Panc1 (cell line): Measurements from ENCODE around the gene HPCAL1. TPM values are rescaled to one million over a fixed set of nuclear protein-coding genes. Genes with fewer than 3 reads are reported as not detected.

Experiments used
- ATAC-seq: fragments of 200-7000 bp; cut with Tn5 transposase; 2 replicates; pipeline ENCODE4 v1.9.1; 2020; ENCODE audit warnings: mild to moderate bottlenecking, moderate library complexity
- BruUV-seq: library from RNA; stranded (reverse); fragments of 400-500 nt; replicated peaks from 2 replicates; lab custom pipeline; 2021; lab: Mats Ljungman, UMichigan
- CTCF ChIA-PET: fragments of 300-600 bp; sonication (Branson Sonifier 250); formaldehyde crosslinking; loops from one replicate; lab custom pipeline; 2022; ENCODE audit warnings: antibody characterized with exemption; lab: Charles Lee
- POLR2A ChIA-PET: fragments of 300-600 bp; sonication (Branson Sonifier 250); formaldehyde crosslinking; loops from one replicate; lab custom pipeline; 2022; ENCODE audit warnings: antibody characterized with exemption; lab: Charles Lee
- DNase-seq: peaks from one replicate; pipeline ENCODE4 v3.0.0-alpha.2; 2010; ENCODE audit warnings: low read depth, low spot score
- H3K27ac ChIP-seq: 2 replicates; pipeline ENCODE4 v1.5.1; 2011; ENCODE audit warnings: mild to moderate bottlenecking, low read length, inconsistent platforms
- H3K27me3 ChIP-seq: fragments of 200-500 bp; sonication (Bioruptor generic); 2 replicates; pipeline ENCODE4 v1.6.0; 2014; ENCODE audit warnings: low read length, inconsistent platforms; ENCODE audit not compliant: control insufficient read depth, insufficient read depth
- H3K36me3 ChIP-seq: fragments of 200-500 bp; sonication (Bioruptor generic); 2 replicates; pipeline ENCODE4 v1.5.1; 2014; ENCODE audit warnings: inconsistent platforms, mild to moderate bottlenecking, low read length, moderate library complexity; ENCODE audit not compliant: control insufficient read depth, insufficient read depth
- H3K4me1 ChIP-seq: 2 replicates; pipeline ENCODE4 v1.5.1; 2011; ENCODE audit warnings: inconsistent platforms, mild to moderate bottlenecking, low read length, moderate library complexity; ENCODE audit not compliant: control insufficient read depth, insufficient read depth
- H3K4me3 ChIP-seq, 2 experiments: 2 replicates each; pipeline ENCODE4 v1.5.1; 2011 to 2012; ENCODE audit warnings: low read depth in 2 of 2, low read length in 2 of 2, mild to moderate bottlenecking in 2 of 2, inconsistent platforms in 1 of 2, moderate library complexity in 1 of 2
- H3K9me3 ChIP-seq: fragments of 200-500 bp; sonication (Bioruptor generic); 2 replicates; pipeline ENCODE4 v1.5.1; 2014; ENCODE audit warnings: low read depth, mild to moderate bottlenecking, inconsistent platforms, low read length, moderate library complexity; ENCODE audit not compliant: control insufficient read depth, insufficient read depth
- CTCF ChIP-seq: fragments of 450-650 bp; IDR thresholded peaks from 2 replicates; pipeline ENCODE4 v1.5.1; 2017; ENCODE audit warnings: mild to moderate bottlenecking
- POLR2AphosphoS5 ChIP-seq: IDR thresholded peaks from 2 replicates; pipeline ENCODE4 v1.6.1; 2012; ENCODE audit warnings: mild to moderate bottlenecking, low read depth, low read length, moderate library complexity
- SIN3A ChIP-seq: IDR thresholded peaks from 2 replicates; pipeline ENCODE4 v1.6.1; 2012; ENCODE audit warnings: low read depth, mild to moderate bottlenecking, low read length, moderate library complexity, borderline replicate concordance; ENCODE audit not compliant: insufficient read depth
- TCF7L2 ChIP-seq: IDR thresholded peaks from 2 replicates; pipeline ENCODE4 v1.6.1; 2011; ENCODE audit warnings: mild to moderate bottlenecking, low read depth, low read length, inconsistent platforms
- in situ Hi-C: cut with HindIII; loops from 2 replicates; pipeline ENCODE4 v1.10.0; 2016; ENCODE audit warnings: low sequenced_read_pairs, low pct_unique_long_range_greater_than_20kb
- intact Hi-C: fragments of 100-400 bp; cut with micrococcal nuclease; formaldehyde crosslinking; loops from one replicate; pipeline ENCODE4 v1.10.0; 2022; ENCODE audit not compliant: unreplicated experiment
- total RNA-seq: library from RNA; stranded (reverse); gene quantifications from one replicate; pipeline ENCODE4 v1.2.1, GENCODE V29; 2021; ENCODE audit not compliant: unreplicated experiment
- TF ChIP-seq, protein P1 (sequence below), 2 experiments: IDR thresholded peaks; 2 replicates each; pipeline ENCODE4 v1.6.1; 2011 to 2012; ENCODE audit warnings: low read depth in 2 of 2, control low read depth in 1 of 2, low read length in 1 of 2, mild to moderate bottlenecking in 1 of 2, moderate library complexity in 1 of 2; ENCODE audit not compliant: insufficient read depth in 1 of 2

The HPCAL1 gene
- total RNA-seq, 1 experiment from 2014 or later, result 234 TPM

DNA sequence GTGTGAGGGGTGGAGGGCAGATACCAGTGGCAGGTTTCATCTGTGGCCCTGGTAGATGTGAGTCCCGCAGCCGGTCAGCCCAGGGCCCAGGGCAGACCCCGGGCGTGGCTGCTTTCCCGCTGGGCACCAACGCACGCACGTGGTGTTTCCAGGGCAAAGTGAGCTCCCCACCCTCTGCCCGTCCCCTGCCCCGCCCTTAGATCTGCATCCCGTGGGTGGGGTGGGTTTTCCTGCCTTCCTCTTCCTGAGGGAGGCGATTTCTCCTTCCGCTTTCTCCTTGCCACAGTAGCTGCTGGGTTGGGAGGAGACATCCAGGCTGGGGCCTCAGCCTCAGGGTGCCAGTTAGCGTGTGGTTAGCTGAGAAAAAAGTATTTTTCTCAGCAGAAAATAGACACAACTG is 95.8 kb downstream of the HPCAL1 start:
- in situ Hi-C loops, result no loop called here
- H3K4me3 ChIP-seq, result no peak overlapping the region
- ChIA-PET POLR2A (no interaction called here), CTCF (no interaction called here)
- no TSS peak for BruUV-seq
- TF ChIP-seq, protein P1, sequence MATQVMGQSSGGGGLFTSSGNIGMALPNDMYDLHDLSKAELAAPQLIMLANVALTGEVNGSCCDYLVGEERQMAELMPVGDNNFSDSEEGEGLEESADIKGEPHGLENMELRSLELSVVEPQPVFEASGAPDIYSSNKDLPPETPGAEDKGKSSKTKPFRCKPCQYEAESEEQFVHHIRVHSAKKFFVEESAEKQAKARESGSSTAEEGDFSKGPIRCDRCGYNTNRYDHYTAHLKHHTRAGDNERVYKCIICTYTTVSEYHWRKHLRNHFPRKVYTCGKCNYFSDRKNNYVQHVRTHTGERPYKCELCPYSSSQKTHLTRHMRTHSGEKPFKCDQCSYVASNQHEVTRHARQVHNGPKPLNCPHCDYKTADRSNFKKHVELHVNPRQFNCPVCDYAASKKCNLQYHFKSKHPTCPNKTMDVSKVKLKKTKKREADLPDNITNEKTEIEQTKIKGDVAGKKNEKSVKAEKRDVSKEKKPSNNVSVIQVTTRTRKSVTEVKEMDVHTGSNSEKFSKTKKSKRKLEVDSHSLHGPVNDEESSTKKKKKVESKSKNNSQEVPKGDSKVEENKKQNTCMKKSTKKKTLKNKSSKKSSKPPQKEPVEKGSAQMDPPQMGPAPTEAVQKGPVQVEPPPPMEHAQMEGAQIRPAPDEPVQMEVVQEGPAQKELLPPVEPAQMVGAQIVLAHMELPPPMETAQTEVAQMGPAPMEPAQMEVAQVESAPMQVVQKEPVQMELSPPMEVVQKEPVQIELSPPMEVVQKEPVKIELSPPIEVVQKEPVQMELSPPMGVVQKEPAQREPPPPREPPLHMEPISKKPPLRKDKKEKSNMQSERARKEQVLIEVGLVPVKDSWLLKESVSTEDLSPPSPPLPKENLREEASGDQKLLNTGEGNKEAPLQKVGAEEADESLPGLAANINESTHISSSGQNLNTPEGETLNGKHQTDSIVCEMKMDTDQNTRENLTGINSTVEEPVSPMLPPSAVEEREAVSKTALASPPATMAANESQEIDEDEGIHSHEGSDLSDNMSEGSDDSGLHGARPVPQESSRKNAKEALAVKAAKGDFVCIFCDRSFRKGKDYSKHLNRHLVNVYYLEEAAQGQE (IDR thresholded peaks at IDR 0.05; ENCODE audit: insufficient read depth in 1 of 2, low read depth in 2 of 2, low read length in 1 of 2), result no peak
- TF ChIP-seq CTCF (no peak), POLR2AphosphoS5 (no peak), TCF7L2 (no peak), SIN3A (no peak)
- H3K9me3 ChIP-seq, result no peaks in the 10 kb centered on the region
- peaks cover 49% of the 10 kb centered on the region for H3K4me1 ChIP-seq
- ATAC-seq (no peak), DNase-seq (no peak)
- H3K27me3 ChIP-seq, result no peaks in the 10 kb centered on the region
- H3K27ac ChIP-seq, result peak overlapping the region; percentile 51
- intact Hi-C loops, result no loop called here
- H3K36me3 ChIP-seq, result 0 out of 2 replicates have a peak, but pooled peaks cover 3% of the 10 kb centered on the region

- no peak overlapping the region for H3K4me3 ChIP-seq
- no peak for ATAC-seq
- intact Hi-C loops, result no loop called here
- peaks cover 56% of the 10 kb centered on the region for H3K4me1 ChIP-seq
- peak overlapping the region; percentile 99 for H3K27ac ChIP-seq
- DNase-seq, result no peak
- TF ChIP-seq CTCF (no peak), TCF7L2 (no peak), POLR2AphosphoS5 (no peak)
- TF ChIP-seq, protein P1 (IDR thresholded peaks at IDR 0.05; ENCODE audit: insufficient read depth in 1 of 2, low read depth in 2 of 2, low read length in 1 of 2), result no peak
- in situ Hi-C loops, result no loop called here
- CTCF ChIA-PET, result no interaction called here
- 0 out of 2 replicates have a peak, but pooled peaks cover 3% of the 10 kb centered on the region for H3K36me3 ChIP-seq
- no TSS peak for BruUV-seq
- H3K27me3 ChIP-seq, result no peaks in the 10 kb centered on the region
- H3K9me3 ChIP-seq, result no peaks in the 10 kb centered on the region
- POLR2A ChIA-PET, result no interaction called here
These were observed 96.7 kb downstream of the HPCAL1 start for GRCh38 chr2:10399358-10399757.
